NCI-H82 treated with DMSO at 0.1 percent for 48 hours (cell line): Measurements from ENCODE around the gene PDYN.

Experiments used
- DNase-seq: peaks from one replicate; lab custom pipeline; 2025; ENCODE audit not compliant: unreplicated experiment; lab: John Stamatoyannopoulos, UW

Gene PDYN

DNA sequence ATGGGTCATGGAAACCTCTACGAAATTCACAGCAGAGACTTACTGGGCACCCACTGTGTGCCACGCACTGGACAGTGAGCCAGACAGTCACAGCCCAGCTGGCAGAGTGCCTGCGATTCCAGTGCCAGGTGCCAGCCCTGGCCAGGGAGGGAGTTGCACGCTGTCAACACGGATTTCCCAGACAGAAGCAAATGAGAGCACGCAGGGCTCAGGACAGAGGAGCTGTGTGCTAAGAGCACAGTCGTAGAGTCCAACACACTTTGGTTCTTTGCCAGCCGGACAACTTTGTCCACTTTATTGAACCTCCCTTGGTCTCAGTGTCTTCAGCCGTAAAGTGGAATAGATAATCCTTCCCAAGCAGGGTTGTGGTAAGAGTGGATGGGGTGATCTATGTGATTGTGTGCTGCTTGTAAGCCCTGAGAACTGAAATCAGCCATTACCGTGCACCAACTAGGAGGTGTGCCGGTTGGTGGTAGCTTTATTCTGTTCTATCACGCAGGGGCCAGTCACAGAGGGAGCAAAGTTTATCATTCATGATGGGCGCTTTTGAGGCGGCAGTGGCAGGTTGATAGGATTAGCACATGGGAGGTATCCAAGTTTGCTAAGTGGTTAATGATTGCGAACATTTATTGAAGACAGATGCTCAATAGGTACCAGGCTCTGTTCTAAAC is 58.0 kb downstream of the PDYN start:
- DNase-seq = no peak

DNA sequence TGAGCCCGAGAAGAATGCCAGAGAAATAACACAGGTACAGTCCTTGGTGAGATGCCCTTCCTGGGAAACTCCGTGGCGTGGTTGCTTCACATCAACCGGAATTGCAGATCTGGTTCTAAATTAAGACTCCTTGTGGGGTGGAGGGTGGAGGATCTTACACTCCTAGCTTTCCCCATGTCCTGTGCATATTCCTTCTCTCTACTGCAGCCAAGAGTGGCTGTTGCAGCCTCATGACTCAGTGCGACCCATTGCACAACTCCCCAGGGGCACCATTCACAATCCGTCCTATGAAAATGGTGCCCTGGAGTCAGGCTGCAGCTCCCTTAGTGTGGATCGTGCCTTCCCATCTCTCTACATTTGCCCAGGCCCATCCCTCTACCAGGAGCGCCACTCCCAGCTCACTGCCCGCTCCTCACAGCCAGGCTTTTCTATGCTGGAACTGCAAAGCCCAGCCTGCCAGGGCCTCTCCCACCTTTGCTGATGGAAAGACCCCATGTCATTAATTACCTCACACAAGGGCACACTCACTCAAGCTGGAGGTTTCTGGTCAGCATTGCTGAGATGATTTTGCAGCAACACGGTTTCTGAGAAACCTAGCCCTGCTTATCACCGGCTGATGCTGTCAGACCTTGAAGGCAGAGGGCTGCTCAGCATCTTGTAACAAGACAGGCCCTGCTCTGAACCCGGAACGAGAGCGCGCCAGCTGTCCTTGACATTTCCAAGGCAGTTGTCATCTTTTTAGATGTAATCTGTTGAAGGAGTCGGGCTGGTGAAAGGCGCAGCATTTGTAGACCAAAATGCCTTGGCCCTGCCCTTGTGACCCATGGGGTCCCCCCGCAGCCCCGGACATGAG is 58.9 kb downstream of the PDYN start:
- DNase-seq = no peak

DNA sequence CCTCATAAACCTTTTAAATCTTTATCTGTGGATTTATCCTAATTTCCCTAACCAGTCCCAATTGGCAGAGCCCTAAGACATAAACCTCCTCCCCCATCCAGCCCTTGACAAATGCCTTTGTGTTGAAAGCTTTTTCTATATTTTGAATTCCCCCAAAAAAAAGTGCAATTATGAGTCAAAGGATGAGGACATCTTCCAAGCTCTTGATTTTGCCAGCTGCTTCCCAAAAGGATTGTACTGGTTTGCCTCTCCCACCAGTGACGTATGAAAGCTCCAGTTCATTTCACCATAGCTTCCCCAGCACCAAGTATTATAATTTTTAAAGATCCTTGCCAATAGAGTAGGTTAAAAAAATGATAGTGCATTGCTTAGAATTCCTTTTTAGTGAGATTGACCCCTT is 59.7 kb downstream of the PDYN start:
- DNase-seq = no peak

GRCh38 chr20:1933465-1933870 is 60.4 kb downstream of the PDYN start:
- no peak for DNase-seq

- DNase-seq = no peak
Observed at GRCh38 chr20:1932971-1933370, 60.9 kb downstream of the PDYN start.

DNA sequence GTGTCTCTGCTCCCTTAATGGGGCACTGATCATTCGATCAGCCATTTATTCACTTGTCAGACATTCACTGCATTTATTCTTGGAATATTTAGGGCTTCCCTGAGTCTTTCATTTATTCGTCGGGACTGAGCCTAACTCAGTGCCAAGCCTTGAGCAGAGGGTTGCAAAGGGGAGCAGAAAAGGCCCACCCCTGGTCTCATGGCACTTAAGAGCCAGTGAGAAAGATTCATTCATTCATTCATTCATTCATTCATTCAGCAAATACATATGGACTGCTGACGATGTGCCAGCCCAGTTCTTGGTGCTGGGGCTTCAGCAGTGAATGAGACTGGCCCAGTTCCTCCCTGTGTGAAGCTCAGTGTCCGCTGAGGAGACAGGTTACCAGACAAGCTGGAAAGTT is 62.0 kb downstream of the PDYN start:
- no peak for DNase-seq

DNA sequence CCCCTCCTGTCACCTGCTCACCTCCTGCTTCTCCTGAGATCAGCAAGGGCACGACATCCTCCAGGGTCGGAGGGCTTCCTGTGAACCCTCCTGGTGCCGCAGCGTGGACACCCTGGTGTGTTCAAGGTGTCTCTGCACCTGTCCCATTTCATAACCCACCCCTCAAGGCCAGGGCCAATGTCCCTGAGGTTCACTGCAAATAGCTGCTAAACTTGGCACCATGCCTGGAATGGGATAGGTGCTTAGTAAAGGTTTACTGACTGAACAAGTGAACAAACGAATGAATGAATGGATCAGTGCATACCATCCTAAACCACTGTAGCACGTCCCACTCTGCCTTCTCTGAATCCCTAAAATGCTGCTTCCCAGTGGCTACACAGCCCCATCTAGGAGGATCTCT is 63.7 kb downstream of the PDYN start:
- no peak for DNase-seq

- DNase-seq = no peak
Observed at GRCh38 chr20:1929460-1929859, 64.4 kb downstream of the PDYN start.

DNA sequence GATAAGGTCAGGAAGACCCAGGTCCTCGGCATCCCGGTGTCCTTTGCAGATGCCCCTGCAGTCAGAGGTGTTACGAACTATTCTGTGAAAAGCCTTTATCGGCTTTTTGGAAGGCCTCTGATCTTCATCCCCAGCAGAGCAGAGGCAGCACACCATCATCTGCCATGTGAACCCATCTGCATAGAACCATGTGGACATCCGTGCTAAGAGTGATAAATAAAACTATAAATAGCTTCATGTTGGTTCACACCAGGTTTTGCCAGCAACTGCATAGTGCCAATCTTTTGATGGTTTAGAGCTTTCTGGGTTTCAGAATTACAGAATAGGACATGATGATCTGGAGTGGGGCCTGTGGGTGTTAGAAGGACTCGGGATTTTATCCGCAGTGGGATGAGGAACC is 65.1 kb downstream of the PDYN start:
- no peak for DNase-seq
